Raji (cell line): ENCODE data around the gene GOPC.
A peak's percentile ranks its signal among the peaks of the same experiment; 100 is the strongest.

Experiments used
- POLR2A ChIP-seq: IDR thresholded peaks from 2 replicates; pipeline ENCODE4 v1.6.1; 2011; ENCODE audit warnings: low read depth, low read length, control low read depth; ENCODE audit not compliant: insufficient read depth

GOPC gene

DNA sequence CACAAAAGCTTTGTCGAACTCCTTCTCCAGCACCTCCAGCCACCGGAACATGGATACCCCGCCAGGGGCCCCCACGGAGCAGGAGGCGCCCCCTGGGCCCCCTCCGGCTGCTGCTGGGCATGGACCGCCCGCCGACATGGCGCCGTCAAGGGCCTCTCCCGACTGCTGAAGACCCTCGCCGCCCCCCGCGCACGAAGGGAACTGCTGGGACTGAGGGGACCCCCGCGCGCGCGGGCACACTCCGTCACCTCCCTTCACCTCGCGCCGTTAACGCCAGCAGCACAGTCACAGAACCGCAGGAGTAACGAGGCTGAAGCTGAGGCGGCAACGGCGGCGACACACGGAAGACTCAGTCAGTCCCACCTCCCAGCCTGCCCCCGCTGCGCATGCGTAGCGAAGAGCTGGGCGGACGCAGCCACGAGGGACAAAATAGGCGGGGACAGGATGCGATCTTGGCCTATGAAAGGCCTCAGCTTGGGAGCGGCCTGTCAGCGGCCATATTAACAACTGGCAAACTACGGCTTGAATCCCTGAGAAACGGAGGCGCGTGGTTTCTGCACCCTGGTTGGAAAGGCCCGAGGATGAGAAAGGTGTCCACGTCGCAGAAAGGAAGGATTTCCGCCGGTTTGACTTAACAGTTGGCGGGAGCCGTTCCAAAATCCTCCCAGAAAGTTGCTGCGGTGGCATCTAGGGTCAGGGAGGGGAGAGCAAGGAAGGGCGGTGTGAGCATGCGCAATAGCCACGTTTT is at the start of gene GOPC:
Gene GOPC (minus strand): TSS at position 361 of the 748 bp plus-strand sequence. CDS start 223 bp downstream, at position 138.
- TF ChIP-seq POLR2A, result peak; percentile 91

- no peak for TF ChIP-seq POLR2A
These were observed 40.7 kb upstream of the GOPC start for GRCh38 chr6:117642976-117643375.

DNA sequence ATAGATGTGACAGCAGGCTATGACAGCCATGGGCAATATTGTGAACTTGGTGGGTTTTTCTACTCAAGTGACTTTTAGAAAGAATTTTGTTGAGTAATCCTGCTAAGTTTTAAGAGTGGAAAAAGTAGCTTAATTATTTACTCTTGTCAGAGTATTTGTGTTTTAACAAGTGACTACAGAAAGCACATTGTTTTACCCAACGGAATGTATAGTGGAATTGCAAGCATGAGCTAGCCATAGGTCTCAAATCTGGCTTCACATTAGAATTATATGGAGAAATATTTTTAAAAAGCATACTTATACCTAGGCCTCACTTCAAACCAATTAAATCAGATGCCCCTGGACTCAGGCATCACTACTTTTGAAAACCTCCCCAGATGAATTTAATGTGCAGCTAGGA is 35.5 kb upstream of the GOPC start:
- TF ChIP-seq POLR2A, result no peak

DNA sequence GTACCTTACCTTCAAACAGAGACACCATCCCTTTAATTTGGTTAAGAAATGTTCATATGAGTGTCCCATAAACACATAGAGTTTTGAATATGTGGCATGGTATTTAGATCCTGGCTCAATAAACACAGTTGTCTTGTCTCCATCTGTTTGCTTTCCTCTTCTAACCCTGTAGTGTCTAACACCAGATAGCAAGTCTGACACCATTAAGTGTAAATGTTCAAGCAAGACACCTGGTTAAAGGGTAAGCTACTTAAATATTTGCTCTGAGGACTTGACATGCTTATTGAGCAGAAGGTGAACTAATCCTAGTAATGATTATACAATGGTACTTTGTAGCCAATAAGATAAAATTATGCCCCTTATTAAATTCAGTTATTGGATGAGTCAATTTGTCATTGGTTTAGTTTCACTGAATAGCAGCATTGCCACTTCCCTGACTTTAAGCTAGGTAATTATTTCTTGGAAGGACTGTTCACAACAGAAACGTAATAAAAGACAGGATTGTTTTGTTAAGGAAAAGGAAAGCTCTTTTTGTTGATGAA is 26.9 kb upstream of the GOPC start:
- TF ChIP-seq POLR2A, result no peak

GRCh38 chr6:117627533-117627932 is 25.2 kb upstream of the GOPC start:
- TF ChIP-seq POLR2A, result no peak

DNA sequence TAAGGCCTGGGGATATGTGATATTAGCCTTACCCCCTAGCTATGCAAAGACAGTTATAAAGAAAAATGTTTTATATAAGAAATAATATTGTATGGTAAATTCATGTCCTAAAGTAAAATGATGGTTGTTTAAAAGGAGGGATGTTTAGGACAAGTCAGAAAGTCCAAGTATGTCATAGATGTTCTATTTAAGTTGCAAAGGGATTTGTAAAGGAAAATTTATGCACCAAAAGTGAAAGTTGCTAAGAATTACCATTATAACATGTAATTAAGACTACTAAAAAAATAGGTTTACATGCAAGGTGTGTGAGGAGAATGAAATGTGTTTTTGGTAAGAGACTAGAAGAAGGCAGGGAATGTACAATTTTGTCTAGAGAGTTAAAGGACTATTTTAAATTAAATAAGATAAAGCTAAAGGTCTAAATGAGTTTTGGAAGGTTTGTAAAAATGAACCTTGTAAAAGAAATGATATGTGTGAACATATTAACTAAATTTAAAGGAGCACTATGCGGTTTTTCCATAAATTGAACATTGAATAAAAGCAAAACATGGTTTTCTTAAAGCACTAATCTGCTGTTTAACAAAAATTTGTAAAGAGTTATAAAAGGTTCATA is 22.7 kb upstream of the GOPC start:
- no peak for TF ChIP-seq POLR2A

DNA sequence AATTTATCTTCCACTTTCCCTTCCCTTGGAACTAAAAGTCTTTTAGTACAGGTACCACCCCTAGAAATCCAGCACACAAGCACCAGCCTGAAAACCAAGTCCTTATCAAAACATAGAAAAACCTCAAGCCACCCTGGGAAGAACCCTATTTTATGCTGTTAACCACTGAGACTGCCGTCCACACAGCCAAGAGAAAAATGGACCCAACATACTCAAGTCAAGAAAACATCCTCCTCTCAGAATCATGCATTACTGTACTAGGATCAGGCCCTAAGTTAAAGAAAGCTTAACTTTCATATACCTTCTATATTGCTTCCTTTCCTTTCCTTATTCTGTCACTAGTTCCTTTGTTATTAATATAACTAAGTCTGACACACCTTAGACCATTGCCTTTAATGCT is 16.9 kb upstream of the GOPC start:
- TF ChIP-seq POLR2A, result no peak

- TF ChIP-seq POLR2A, result no peak
These were observed 15.1 kb upstream of the GOPC start for GRCh38 chr6:117617210-117618035.

- no peak for TF ChIP-seq POLR2A
These were observed 14.3 kb upstream of the GOPC start for GRCh38 chr6:117616391-117617209.

DNA sequence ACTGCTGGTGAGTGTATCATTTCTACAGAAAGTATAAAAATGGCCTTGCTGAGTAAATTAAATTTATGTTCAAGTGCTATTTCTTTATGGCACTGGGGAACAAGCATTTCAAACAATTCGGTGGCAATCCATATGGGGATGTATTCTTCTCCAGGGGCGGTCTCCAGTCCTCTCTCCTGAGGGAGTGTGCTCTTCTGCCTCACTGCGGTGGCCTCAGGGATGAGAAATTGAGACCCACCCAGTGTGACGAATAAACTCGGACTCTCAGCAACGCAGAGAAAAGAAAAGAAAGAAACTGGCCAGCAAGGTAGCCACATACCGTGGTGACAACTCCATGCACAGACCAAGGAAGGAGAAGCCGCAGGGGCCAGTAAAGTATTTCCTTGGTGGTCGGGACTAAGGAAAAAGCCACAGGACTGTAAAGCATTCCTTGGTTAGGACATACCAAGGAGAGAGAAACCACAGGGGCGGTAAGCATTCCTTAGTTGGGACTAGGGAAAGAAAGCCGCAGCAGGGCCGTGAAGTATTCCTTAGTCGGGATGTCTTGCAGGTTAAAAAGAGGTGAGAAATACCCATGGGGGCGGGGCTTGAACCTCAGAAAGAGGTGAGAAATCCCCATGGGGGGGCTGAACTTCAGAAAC is 13.6 kb upstream of the GOPC start:
- TF ChIP-seq POLR2A, result no peak

GRCh38 chr6:117613920-117614560 is 11.7 kb upstream of the GOPC start:
- TF ChIP-seq POLR2A, result no peak

DNA sequence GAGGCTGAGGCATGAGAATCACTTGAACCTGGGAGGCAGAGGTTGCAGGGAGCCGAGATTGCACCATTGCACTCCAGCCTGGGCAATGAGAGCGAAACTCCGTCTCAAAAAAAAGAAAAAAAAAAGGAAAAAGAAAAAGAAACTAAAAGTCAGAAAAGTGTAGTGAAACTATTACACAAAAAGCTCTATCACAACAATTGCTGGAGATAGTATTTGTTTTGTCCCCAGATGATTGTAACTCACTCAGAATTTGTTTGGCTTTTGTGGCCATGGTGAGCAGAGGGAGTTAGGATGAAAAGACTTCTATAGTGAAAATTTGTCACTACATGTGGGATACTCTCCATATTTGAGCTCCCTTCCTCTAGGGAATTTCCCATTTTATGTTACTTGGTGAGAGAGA is 5.2 kb upstream of the GOPC start:
- TF ChIP-seq POLR2A, result no peak

GRCh38 chr6:117605169-117605826 is 3.0 kb upstream of the GOPC start:
- no peak for TF ChIP-seq POLR2A

DNA sequence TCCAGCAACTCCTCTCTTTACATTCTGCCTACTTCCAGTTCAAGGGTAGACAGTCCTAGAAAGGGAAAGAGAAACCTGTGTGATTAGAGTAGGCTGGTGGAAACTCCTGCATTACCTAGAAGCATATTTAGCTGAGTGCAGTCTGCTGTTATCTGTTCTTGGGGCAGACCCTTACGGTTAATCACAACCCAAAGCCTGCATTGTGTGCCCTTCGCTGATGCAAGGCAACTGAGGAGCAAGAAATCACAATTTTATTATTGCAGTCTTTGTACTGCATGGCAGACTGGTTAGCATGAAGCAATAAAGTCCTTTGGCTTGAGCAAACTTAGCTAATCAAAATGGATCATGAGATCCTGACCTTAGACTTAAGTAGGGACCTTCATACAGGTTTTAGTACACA is 1.5 kb upstream of the GOPC start:
- no peak for TF ChIP-seq POLR2A
